Measurements from ENCODE around the gene UNC45B. TPM values are rescaled to one million over a fixed set of nuclear protein-coding genes. Genes with fewer than 3 reads are reported as not detected.
"Not testable (repeated sequence)": the region's sequence is repeated elsewhere in the genome, so short reads cannot be mapped to it uniquely, and the experiment has no call there.

UNC45B gene
- total RNA-seq, 1 donor from 2014 or later: 2.2 TPM

GRCh38 chr17:35189291-35189690 lies 41.7 kb downstream of the UNC45B start:
- H3K4me1 Mint-ChIP-seq (ENCODE audit: low read depth, unreplicated experiment): no peaks in the 10 kb centered on the region
- no peak for DNase-seq
- TF ChIP-seq, protein P1, sequence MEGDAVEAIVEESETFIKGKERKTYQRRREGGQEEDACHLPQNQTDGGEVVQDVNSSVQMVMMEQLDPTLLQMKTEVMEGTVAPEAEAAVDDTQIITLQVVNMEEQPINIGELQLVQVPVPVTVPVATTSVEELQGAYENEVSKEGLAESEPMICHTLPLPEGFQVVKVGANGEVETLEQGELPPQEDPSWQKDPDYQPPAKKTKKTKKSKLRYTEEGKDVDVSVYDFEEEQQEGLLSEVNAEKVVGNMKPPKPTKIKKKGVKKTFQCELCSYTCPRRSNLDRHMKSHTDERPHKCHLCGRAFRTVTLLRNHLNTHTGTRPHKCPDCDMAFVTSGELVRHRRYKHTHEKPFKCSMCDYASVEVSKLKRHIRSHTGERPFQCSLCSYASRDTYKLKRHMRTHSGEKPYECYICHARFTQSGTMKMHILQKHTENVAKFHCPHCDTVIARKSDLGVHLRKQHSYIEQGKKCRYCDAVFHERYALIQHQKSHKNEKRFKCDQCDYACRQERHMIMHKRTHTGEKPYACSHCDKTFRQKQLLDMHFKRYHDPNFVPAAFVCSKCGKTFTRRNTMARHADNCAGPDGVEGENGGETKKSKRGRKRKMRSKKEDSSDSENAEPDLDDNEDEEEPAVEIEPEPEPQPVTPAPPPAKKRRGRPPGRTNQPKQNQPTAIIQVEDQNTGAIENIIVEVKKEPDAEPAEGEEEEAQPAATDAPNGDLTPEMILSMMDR (IDR thresholded peaks at IDR 0.05; ENCODE audit: partially characterized antibody, unreplicated experiment): no peak
- H3K27ac Mint-ChIP-seq (ENCODE audit: unreplicated experiment): no peak overlapping the region
- H3K27me3 Mint-ChIP-seq (ENCODE audit: unreplicated experiment): peaks cover 2% of the 10 kb centered on the region
- H3K36me3 Mint-ChIP-seq (ENCODE audit: unreplicated experiment): peaks cover 10% of the 10 kb centered on the region
- H3K4me3 Mint-ChIP-seq (ENCODE audit: unreplicated experiment): no peak overlapping the region
- H3K9me3 Mint-ChIP-seq (ENCODE audit: unreplicated experiment): peaks cover 4% of the 10 kb centered on the region

GRCh38 chr17:35191001-35191695 lies 43.5 kb downstream of the UNC45B start:
- Mint-ChIP-seq H3K4me1 (ENCODE audit: low read depth, unreplicated experiment) (no peaks in the 10 kb centered on the region), H3K27ac (ENCODE audit: unreplicated experiment) (no peak overlapping the region), H3K4me3 (ENCODE audit: unreplicated experiment) (no peak overlapping the region), H3K27me3 (ENCODE audit: unreplicated experiment) (no peaks in the 10 kb centered on the region), H3K36me3 (ENCODE audit: unreplicated experiment) (peaks cover 16% of the 10 kb centered on the region), H3K9me3 (ENCODE audit: unreplicated experiment) (peaks cover 8% of the 10 kb centered on the region)
- TF ChIP-seq, protein P1 (IDR thresholded peaks at IDR 0.05; ENCODE audit: partially characterized antibody, unreplicated experiment): no peak
- DNase-seq: no peak

DNA sequence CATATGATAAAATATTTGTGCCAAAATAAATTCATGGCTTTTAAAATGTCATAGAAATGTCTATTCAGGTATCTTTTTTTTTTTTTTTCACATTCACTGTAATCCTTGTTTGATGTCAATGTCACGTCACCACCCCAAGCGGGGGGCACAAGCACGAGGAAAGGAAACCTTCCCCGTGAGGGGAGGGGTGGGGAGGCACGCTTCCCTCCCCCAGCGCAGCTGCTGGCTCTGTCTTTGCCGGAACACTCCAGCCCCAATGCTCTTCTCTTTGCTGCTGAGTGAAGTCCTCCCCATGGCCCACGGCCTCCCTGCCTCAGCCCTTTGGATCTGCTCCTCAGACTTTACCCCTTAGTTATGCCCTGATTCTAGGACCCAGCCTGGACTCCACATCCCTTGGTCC lies 45.1 kb downstream of the UNC45B start:
- Mint-ChIP-seq H3K4me3 (ENCODE audit: unreplicated experiment) (no peak overlapping the region), H3K9me3 (ENCODE audit: unreplicated experiment) (peaks cover 14% of the 10 kb centered on the region), H3K36me3 (ENCODE audit: unreplicated experiment) (peaks cover 23% of the 10 kb centered on the region), H3K27ac (ENCODE audit: unreplicated experiment) (peak overlapping the region; percentile 62), H3K27me3 (ENCODE audit: unreplicated experiment) (no peaks in the 10 kb centered on the region), H3K4me1 (ENCODE audit: low read depth, unreplicated experiment) (no peaks in the 10 kb centered on the region)
- TF ChIP-seq, protein P1 (IDR thresholded peaks at IDR 0.05; ENCODE audit: partially characterized antibody, unreplicated experiment): no peak
- no peak for DNase-seq

DNA sequence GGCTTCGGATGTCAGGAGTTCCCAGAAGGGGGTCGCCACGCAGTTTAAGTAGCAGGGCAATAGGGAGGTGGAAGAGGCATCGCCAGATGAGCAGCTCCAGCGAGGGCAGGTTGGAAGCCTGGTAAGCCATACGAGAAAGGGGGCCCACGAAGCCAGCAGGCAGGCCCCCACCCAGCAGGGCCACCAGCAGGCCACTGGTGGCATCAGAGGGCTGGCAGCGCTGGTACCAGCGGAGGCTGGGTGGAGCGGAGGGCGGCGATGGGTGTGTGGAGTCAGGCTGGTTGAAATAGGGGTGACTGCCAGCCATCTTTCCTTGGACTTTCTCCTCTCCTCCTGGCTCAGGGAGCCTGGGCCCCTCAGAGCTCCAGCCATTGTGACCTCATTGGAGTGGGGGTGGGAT lies 46.4 kb downstream of the UNC45B start, which contains the start of gene SLC35G3:
SLC35G3 (minus strand) TSS at position 393 of the 400 bp plus-strand sequence; CDS start at position 307, 86 bp downstream.
- not testable (repeated sequence) for H3K4me1 Mint-ChIP-seq (ENCODE audit: low read depth, unreplicated experiment); DNase-seq; H3K4me3 Mint-ChIP-seq (ENCODE audit: unreplicated experiment); H3K27me3 Mint-ChIP-seq (ENCODE audit: unreplicated experiment)
- Mint-ChIP-seq H3K36me3 (ENCODE audit: unreplicated experiment) (peaks cover 23% of the 10 kb centered on the region), H3K27ac (ENCODE audit: unreplicated experiment) (peak within 1 kb of the TSS; percentile 78), H3K9me3 (ENCODE audit: unreplicated experiment) (peaks cover 14% of the 10 kb centered on the region)

DNA sequence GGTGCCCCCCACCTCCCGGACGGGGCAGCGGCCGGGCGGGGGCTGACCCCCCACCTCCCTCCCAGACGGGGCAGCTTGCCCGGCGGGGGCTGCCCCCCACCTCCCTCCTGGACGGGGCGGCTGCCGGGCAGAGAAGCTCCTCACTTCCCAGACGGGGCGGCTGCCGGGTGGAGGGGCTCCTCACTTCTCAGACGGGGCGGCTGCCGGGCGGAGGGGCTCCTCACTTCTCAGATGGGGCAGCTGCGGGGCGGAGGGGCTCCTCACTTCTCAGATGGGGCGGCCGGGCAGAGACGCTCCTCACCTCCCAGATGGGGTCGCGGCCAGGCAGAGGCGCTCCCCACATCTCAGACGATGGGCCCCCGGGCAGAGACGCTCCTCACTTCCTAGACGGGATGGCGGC lies 47.4 kb downstream of the UNC45B start:
- Mint-ChIP-seq H3K9me3 (ENCODE audit: unreplicated experiment) (peaks cover 14% of the 10 kb centered on the region), H3K36me3 (ENCODE audit: unreplicated experiment) (peaks cover 23% of the 10 kb centered on the region)
- H3K4me1 Mint-ChIP-seq (ENCODE audit: low read depth, unreplicated experiment); H3K27ac Mint-ChIP-seq (ENCODE audit: unreplicated experiment); H3K4me3 Mint-ChIP-seq (ENCODE audit: unreplicated experiment); DNase-seq; H3K27me3 Mint-ChIP-seq (ENCODE audit: unreplicated experiment): not testable (repeated sequence)

DNA sequence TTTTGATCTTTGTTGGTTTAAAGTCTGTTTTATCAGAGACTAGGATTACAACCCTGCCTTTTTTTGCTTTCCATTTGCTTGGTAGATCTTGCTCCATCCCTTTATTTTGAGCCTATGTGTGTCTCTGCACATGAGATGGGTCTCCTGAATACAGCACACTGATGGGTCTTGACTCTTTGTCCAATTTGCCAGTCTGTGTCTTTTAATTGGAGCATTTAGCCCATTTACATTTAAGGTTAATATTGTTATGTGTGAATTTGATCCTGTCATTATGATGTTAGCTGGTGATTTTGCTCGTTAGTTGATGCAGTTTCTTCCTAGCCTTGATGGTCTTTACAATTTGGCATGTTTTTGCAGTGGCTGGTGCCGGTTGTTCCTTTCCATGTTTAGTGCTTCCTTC lies 55.0 kb downstream of the UNC45B start:
- H3K27ac Mint-ChIP-seq (ENCODE audit: unreplicated experiment); H3K27me3 Mint-ChIP-seq (ENCODE audit: unreplicated experiment); H3K36me3 Mint-ChIP-seq (ENCODE audit: unreplicated experiment); H3K9me3 Mint-ChIP-seq (ENCODE audit: unreplicated experiment); H3K4me3 Mint-ChIP-seq (ENCODE audit: unreplicated experiment); DNase-seq; H3K4me1 Mint-ChIP-seq (ENCODE audit: low read depth, unreplicated experiment): not testable (repeated sequence)
